ENCODE data around the gene GPR39.

The GPR39 gene

GRCh38 chr2:132581591-132581990 is 165.0 kb downstream of the GPR39 start:
- TF ChIP-seq ZFX (IDR thresholded peaks at IDR 0.05; ENCODE audit: borderline replicate concordance): no peak
- TF ChIP-seq CTCF (IDR thresholded peaks at IDR 0.05): no peak
- H3K27ac ChIP-seq: no peak overlapping the region

GRCh38 chr2:132581991-132582738 is 165.6 kb downstream of the GPR39 start:
- TF ChIP-seq CTCF (IDR thresholded peaks at IDR 0.05): no peak
- no peak for TF ChIP-seq ZFX (IDR thresholded peaks at IDR 0.05; ENCODE audit: borderline replicate concordance)
- no peak overlapping the region for H3K27ac ChIP-seq

- H3K27ac ChIP-seq: no peak overlapping the region
- TF ChIP-seq CTCF (IDR thresholded peaks at IDR 0.05): no peak
- no peak for TF ChIP-seq ZFX (IDR thresholded peaks at IDR 0.05; ENCODE audit: borderline replicate concordance)
Measured at GRCh38 chr2:132583666-132584360, 167.2 kb downstream of the GPR39 start.

GRCh38 chr2:132584976-132585817 is 168.6 kb downstream of the GPR39 start:
- TF ChIP-seq CTCF (IDR thresholded peaks at IDR 0.05): no peak
- TF ChIP-seq ZFX (IDR thresholded peaks at IDR 0.05; ENCODE audit: borderline replicate concordance): no peak
- H3K27ac ChIP-seq: no peak overlapping the region

GRCh38 chr2:132586101-132586511 is 169.5 kb downstream of the GPR39 start:
- TF ChIP-seq CTCF (IDR thresholded peaks at IDR 0.05) (no peak), ZFX (IDR thresholded peaks at IDR 0.05; ENCODE audit: borderline replicate concordance) (no peak)
- no peak overlapping the region for H3K27ac ChIP-seq

- TF ChIP-seq CTCF (IDR thresholded peaks at IDR 0.05) (no peak), ZFX (IDR thresholded peaks at IDR 0.05; ENCODE audit: borderline replicate concordance) (no peak)
- H3K27ac ChIP-seq: no peak overlapping the region
Measured at GRCh38 chr2:132586835-132587234, 170.2 kb downstream of the GPR39 start.

All from 22Rv1 (cell line).